NB4 (cell line): ENCODE data around the gene IL15.

ENCODE experiments used
- DNase-seq: peaks from one replicate; pipeline ENCODE4 v3.0.0; 2010; ENCODE audit warnings: low read depth
- H3K4me3 ChIP-seq: one replicate; pipeline ENCODE4 v1.5.1; 2011; ENCODE audit warnings: mild to moderate bottlenecking, low read depth, low read length, moderate library complexity
- CTCF ChIP-seq: IDR thresholded peaks from one replicate; pipeline ENCODE4 v1.5.1; 2012; ENCODE audit warnings: low read depth, low read length
- MAX ChIP-seq: IDR thresholded peaks from 2 replicates; pipeline ENCODE4 v1.6.1; 2011; ENCODE audit warnings: low read depth, low read length
- MYC ChIP-seq: IDR thresholded peaks from 2 replicates; pipeline ENCODE4 v1.6.1; 2011; ENCODE audit warnings: low read depth, low read length
- POLR2A ChIP-seq: IDR thresholded peaks from 2 replicates; pipeline ENCODE4 v1.6.1; 2011; ENCODE audit warnings: mild to moderate bottlenecking; ENCODE audit not compliant: insufficient read length; ENCODE audit errors: extremely low read depth

Gene IL15

GRCh38 chr4:141711211-141711610 is 74.8 kb downstream of the IL15 start:
- TF ChIP-seq CTCF (peak; percentile 39), POLR2A (no peak)
- DNase-seq: peak; percentile 4
- no peak overlapping the region for H3K4me3 ChIP-seq

- no peak for TF ChIP-seq MAX
- TF ChIP-seq POLR2A: no peak
- TF ChIP-seq CTCF: no peak
- no peak for TF ChIP-seq MYC
- DNase-seq: no peak
- no peak overlapping the region for H3K4me3 ChIP-seq
These were observed 76.8 kb downstream of the IL15 start for GRCh38 chr4:141713185-141713584.

GRCh38 chr4:141713771-141714445 is 77.5 kb downstream of the IL15 start:
- no peak overlapping the region for H3K4me3 ChIP-seq
- DNase-seq: no peak
- no peak for TF ChIP-seq MYC
- TF ChIP-seq CTCF: no peak
- no peak for TF ChIP-seq POLR2A
- no peak for TF ChIP-seq MAX

- no peak for DNase-seq
- TF ChIP-seq CTCF: no peak
- TF ChIP-seq MYC: no peak
- no peak for TF ChIP-seq POLR2A
- no peak for TF ChIP-seq MAX
- H3K4me3 ChIP-seq: no peak overlapping the region
These were observed 83.2 kb downstream of the IL15 start for GRCh38 chr4:141719585-141719984.

GRCh38 chr4:141721174-141721573 is 84.8 kb downstream of the IL15 start:
- H3K4me3 ChIP-seq: no peak overlapping the region
- DNase-seq: no peak
- TF ChIP-seq MYC (no peak), CTCF (no peak), MAX (no peak), POLR2A (no peak)

- no peak overlapping the region for H3K4me3 ChIP-seq
- TF ChIP-seq POLR2A (no peak), CTCF (no peak), MYC (no peak), MAX (no peak)
- no peak for DNase-seq
These were observed 88.3 kb downstream of the IL15 start for GRCh38 chr4:141724646-141725045.
